NCI-H2196 treated with DMSO at 0.1 percent for 48 hours (cell line): Measurements from ENCODE around the gene CENPK.
A peak's percentile ranks its signal among the peaks of the same experiment; 100 is the strongest.
"Not testable (repeated sequence)": the region's sequence is repeated elsewhere in the genome, so short reads cannot be mapped to it uniquely, and the experiment has no call there.

ENCODE experiments used
- DNase-seq: peaks from one replicate; lab custom pipeline; 2025; ENCODE audit not compliant: unreplicated experiment; lab: John Stamatoyannopoulos, UW

Gene CENPK

GRCh38 chr5:65562731-65563701 is at the start of gene CENPK, which contains the start of gene PPWD1:
CENPK (minus strand) TSS chr5:65563168; CDS start chr5:65554907, 8,261 bp downstream.
PPWD1 (plus strand) TSS chr5:65563296; CDS start chr5:65563311, 15 bp downstream.
- peak; percentile 82 for DNase-seq

- DNase-seq: no peak
These were observed 49.4 kb upstream of the CENPK start for GRCh38 chr5:65612298-65612907.

- peak; percentile 51 for DNase-seq
These were observed 48.6 kb upstream of the CENPK start for GRCh38 chr5:65611524-65611923.

DNA sequence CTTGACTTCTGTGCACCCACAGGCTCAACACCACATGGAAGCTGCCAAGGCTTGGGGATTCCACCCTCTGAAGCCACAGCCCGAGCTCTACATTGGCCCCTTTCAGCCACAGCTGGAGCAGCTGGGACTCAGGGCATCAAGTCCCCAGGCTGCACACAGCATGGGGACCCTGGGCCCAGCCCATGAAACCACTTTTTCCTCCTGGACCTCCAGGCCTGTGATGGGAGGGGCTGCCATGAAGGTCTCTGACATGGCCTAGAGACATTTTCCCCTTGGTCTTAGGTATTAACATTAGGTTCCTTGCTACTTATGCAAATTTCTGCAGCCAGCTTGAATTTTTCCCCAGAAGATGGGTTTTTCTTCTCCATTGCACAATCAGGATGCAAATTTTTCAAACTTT is 38.8 kb upstream of the CENPK start:
- DNase-seq: not testable (repeated sequence)

- no peak for DNase-seq
These were observed 25.7 kb upstream of the CENPK start for GRCh38 chr5:65588694-65589093.

GRCh38 chr5:65577141-65577540 is 14.2 kb upstream of the CENPK start:
- no peak for DNase-seq

DNA sequence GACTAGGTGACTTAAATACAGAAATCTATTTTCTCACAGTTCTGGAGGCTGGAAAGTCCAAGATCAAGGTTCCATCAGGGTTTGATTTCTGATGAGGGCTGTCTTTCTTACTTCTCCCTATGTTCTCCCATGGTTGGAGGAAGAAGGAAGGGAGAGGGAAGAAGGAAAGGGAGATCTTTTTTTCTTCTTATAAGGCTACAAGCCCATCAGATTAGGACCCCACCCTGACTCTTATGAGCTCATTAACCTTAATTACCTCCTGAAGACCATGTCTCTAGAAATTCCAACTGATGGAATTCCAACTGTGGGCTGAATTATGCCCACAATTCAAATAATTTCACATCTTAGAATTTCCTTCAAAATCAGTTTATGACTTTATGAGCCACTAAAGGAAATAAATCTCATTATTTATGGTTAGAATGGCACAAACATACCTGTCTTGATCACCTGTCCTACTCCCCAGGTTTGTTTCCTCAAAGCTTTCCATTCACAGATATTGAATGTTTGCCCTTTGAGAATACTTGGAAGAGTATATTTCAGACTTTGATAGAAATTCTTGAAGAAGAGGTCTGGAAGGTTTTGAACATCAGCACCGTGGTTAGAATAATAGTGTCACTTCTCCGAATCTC is 7.7 kb upstream of the CENPK start:
- DNase-seq: no peak

DNA sequence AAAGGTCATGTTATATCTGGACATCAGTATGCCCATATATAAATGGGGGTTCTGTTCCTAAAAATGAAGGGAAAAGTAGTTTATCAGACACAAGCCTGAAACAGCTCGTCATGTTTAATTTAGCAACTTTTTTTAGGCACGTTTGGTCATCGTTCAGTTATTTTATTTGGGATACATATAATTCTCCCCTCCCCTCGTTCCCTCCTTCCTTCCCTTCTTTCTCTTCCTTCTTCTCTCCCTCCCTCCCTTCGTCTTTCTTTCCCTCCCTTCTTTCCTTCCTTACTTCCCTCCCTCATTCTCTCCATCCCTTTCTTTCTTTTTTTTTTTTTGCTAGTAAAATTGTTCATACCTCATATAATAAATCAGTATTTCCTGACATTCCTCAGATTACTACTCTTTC is 3.5 kb upstream of the CENPK start:
- no peak for DNase-seq

DNA sequence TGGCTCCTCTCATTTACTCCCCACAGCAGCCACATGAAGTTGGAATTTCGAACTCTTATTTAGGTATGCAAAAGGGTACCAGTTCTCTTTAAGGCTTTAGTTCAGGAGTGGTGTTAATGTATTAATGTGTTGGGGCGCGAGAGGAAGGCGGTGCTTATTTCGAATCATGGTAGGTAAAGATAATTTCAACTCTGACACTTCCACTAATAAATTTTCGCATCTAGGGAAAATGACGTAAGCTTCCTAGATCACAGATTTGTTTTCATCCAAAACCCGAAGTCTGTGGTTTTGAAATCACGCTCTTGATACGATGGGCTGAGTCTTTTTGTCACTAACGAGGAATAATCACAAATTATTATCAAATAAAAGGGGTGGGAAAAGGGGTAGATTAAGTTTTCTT is 809 bp upstream of the CENPK start:
- DNase-seq: no peak

- DNase-seq: no peak
These were observed 6.2 kb downstream of the CENPK start for GRCh38 chr5:65556718-65557117.

GRCh38 chr5:65556181-65556580 is 6.8 kb downstream of the CENPK start:
- DNase-seq: no peak

- no peak for DNase-seq
These were observed 7.7 kb downstream of the CENPK start for GRCh38 chr5:65555287-65555686.

DNA sequence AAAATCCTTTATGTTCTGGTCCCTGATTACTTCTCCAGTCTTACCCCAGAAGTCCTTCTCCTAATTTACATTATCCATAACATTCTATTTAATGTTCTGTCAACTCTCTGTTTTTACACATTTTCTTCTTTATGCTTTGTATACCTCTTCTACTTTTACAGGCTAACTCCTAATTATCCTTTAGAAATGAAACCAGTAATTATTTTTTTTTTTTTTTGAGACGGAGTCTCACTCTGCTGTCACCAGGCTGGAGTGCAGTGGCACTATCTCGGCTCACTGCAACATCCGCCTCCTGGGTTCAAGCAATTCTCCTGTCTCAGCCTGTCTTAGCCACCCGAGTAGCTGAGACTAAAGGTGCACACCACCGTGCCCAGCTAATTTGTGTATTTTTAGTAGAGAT is 9.0 kb downstream of the CENPK start:
- no peak for DNase-seq

GRCh38 chr5:65548281-65548680 is 14.7 kb downstream of the CENPK start:
- no peak for DNase-seq

GRCh38 chr5:65546141-65546540 is 16.8 kb downstream of the CENPK start:
- DNase-seq: no peak

DNA sequence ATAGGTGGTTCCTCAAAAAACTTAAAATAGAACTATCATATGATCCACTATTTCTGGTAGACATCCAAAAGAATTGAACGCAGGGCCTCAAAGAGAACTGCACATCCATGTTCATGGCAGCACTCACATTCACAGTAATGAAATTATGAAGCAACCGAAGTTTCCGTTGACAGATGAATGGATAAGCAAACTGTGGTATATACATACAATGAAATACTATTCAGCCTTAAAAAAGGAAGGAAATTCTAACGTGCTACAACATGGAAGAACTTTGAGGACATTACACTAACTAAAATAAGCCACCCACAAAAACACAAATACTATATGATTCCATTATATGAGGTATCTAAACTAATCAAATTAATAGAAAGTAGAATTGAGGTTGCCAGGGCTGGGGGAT is 18.5 kb downstream of the CENPK start:
- no peak for DNase-seq

- no peak for DNase-seq
These were observed 23.1 kb downstream of the CENPK start for GRCh38 chr5:65539827-65540226.

DNA sequence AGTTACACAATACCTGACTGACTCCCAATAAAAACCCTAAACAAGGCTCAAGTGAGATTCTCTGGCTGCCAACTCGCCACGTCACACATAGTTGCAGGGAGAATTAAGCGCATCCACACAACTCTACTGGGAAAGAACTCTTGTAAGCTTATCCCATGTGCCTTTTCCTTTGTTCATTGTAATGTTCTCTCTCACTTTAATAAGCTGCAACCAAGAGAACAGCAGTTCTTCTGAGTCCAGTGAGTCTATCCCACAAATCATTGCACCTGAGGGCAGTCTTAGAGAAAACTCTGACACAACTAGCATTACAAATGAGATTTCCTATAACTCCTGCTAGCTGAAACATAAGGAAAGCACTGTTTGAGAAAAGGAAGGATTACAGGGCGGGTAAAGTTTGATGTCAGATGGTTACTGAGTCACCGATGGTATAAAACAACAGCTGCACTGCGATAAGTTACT is 27.4 kb downstream of the CENPK start:
- no peak for DNase-seq

DNA sequence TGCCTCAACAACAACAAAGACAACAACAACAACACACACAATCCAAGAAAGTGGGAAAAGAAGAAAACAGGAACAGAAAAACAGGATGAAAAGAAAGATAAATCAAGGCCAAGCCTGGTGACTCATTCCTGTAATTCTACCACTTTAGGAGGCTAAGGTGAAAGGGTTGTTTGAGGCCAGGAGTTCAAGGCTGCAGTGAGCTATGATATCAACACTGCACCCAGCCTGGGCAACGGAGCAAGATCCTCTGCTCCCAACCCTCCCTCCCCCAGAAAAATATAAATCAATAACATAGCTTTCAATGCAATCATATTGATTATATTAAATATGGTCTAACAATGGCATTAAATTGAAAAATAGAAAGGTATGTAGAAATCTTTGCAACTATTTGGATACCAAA is 32.1 kb downstream of the CENPK start:
- no peak for DNase-seq

DNA sequence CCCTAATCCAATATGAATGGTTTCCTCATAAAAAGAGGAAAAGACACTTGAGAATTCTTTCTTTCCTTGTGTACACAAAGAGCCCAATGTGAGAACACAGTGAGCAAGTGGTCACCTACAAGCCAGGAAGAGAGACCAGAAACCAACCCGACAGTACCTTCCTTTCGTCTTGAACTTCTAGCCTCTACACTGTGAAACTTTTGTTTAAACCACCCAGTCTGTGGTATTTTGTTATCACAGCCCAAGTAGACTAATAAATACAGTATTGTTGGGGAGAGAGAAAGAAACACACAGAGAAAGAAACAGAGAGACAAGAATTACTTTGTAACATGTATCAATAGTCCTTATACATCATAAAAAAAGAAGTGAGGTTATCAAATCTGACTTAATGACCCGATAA is 37.2 kb downstream of the CENPK start:
- no peak for DNase-seq

GRCh38 chr5:65512170-65512937 is 50.6 kb downstream of the CENPK start:
- DNase-seq: no peak
